ENCODE measurements around the gene DUS2. TPM values are rescaled to one million over a fixed set of nuclear protein-coding genes. Genes with fewer than 3 reads are reported as not detected.

The DUS2 gene
- 17.7 and 22.5 TPM in 2 replicates for total RNA-seq

GRCh38 chr16:68022728-68023537, at the start of gene DUS2, which contains the start of gene DDX28:
Gene DUS2, plus strand, starts transcription at chr16:68023284. Its CDS starts 14,740 bp downstream, at chr16:68038024.
Gene DDX28, minus strand, starts transcription at chr16:68023232. Its CDS starts 30 bp downstream, at chr16:68023202.

GRCh38 chr16:67979955-67980678, 43.0 kb upstream of the DUS2 start, which contains the start of gene DPEP3:
Gene DPEP3, minus strand, starts transcription at chr16:67980499. Its CDS starts 119 bp downstream, at chr16:67980380.

GRCh38 chr16:67998779-67999688, 24.1 kb upstream of the DUS2 start, which contains the start of gene DPEP2:
Gene DPEP2, minus strand, starts transcription at chr16:67999484. Its CDS starts 6,272 bp downstream, at chr16:67993212.

GRCh38 chr16:68015681-68016080, 7.4 kb upstream of the DUS2 start, which contains the start of gene DPEP2NB:
Gene DPEP2NB, minus strand, starts transcription at chr16:68015911. Its CDS starts 141 bp downstream, at chr16:68015770.

GRCh38 chr16:68085259-68086071, 62.4 kb downstream of the DUS2 start, which contains the start of gene NFATC3:
Gene NFATC3, plus strand, starts transcription at chr16:68085370. Its CDS starts 312 bp downstream, at chr16:68085682.

Other genes starting within 250 kb of the DUS2 start
- gene RANBP10, start 216.7 kb upstream of the DUS2 start, total RNA-seq, result 8.0 and 9.5 TPM in 2 replicates
- 0.81 and 1.4 TPM in 2 replicates for gene TSNAXIP1, start 216.4 kb upstream of the DUS2 start, total RNA-seq
- 39.8 and 43.0 TPM in 2 replicates for gene THAP11, start 181.0 kb upstream of the DUS2 start, total RNA-seq
- 417 and 499 TPM in 2 replicates for gene NUTF2, start 176.4 kb upstream of the DUS2 start, total RNA-seq
- gene CENPT, start 175.6 kb upstream of the DUS2 start, total RNA-seq, result 28.9 and 40.6 TPM in 2 replicates
- gene EDC4, start 150.2 kb upstream of the DUS2 start, total RNA-seq, result 57.9 and 71.7 TPM in 2 replicates
- gene NRN1L, start 138.4 kb upstream of the DUS2 start, total RNA-seq, result 1.5 TPM in 1 of 2 replicates, not detected in the other
- gene PSKH1, start 130.0 kb upstream of the DUS2 start, total RNA-seq, result 18.3 and 26.9 TPM in 2 replicates
- 0.38 and 0.65 TPM in 2 replicates for gene CTRL, start 91.4 kb upstream of the DUS2 start, total RNA-seq
- 57.0 and 80.2 TPM in 2 replicates for gene PSMB10, start 86.4 kb upstream of the DUS2 start, total RNA-seq
- gene LCAT, start 79.2 kb upstream of the DUS2 start, total RNA-seq, result 6.5 and 11.4 TPM in 2 replicates
- gene SLC12A4, start 54.6 kb upstream of the DUS2 start, total RNA-seq, result 38.9 and 78.6 TPM in 2 replicates
- gene DPEP3, start 42.8 kb upstream of the DUS2 start, total RNA-seq, result not detected in 2 replicates
- not detected in 2 replicates for gene DPEP2, start 23.8 kb upstream of the DUS2 start, total RNA-seq
- gene DPEP2NB, start 7.4 kb upstream of the DUS2 start, total RNA-seq, result not detected in 2 replicates
- 10.6 and 11.2 TPM in 2 replicates for gene DDX28, start 52 bp upstream of the DUS2 start, total RNA-seq
- gene NFATC3, start 62.1 kb downstream of the DUS2 start, total RNA-seq, result 15.2 and 16.5 TPM in 2 replicates
- gene ESRP2, start 212.8 kb downstream of the DUS2 start, total RNA-seq, result 6.2 and 9.0 TPM in 2 replicates
- gene PLA2G15, start 222.1 kb downstream of the DUS2 start, total RNA-seq, result 20.9 and 38.4 TPM in 2 replicates
- 14.2 and 21.0 TPM in 2 replicates for gene SLC7A6, start 241.2 kb downstream of the DUS2 start, total RNA-seq

Measured in mesangial cell (primary cell).